ENCODE results near the gene RPS27A. TPM values are rescaled to one million over a fixed set of nuclear protein-coding genes. Genes with fewer than 3 reads are reported as not detected.
"Not testable (repeated sequence)": the region's sequence is repeated elsewhere in the genome, so short reads cannot be mapped to it uniquely, and the experiment has no call there.

RPS27A gene
- total RNA-seq, 1 donor from 2014 or later = 706 TPM

- DNase-seq (ENCODE audit: low spot score) = no peak
Observed at GRCh38 chr2:55236992-55237543, 4.6 kb downstream of the RPS27A start.

DNA sequence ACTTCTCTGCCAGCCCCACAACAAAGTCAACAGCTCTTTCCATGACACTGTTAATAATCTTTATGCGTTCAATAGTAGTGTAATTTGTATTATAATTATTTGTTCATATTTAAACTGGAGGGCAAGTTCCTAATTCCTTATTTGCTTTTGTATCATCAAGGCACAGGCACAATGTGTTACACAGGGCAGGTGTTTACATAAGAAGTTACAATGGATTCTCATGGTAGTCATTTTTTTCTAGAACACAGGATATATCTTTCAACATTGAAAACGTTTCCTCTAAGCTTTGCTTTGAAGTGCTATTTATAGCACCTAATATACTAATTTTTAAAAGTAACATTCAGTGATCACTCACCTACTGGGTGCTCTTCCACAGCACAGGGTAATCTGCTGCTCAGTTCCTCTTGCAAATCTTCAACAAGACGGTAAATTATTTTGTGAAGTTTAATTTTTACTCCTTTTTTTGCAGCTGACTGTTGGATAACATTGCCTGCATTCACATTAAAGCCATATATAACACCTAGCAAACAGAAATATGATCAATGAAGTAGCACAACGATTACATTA is 7.3 kb downstream of the RPS27A start:
- DNase-seq (ENCODE audit: low spot score) = no peak

DNA sequence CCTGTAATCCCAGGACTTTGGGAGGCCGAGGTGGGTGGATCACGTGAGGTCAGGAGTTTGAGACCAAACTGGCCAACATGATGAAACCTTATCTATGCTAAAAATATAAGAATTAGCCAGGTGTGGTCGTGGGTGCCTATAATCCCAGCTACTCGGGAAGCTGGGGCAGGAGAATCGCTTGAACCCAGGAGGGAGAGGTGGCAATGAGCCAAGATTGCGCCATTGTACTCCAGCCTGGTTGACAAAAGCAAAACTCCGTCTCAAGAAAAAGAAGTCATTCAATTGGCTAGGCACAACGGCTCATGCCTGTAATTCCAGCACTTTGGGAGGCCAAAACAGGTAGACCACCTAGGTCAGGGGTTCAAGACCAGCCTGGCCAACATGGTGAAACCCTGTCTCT is 9.1 kb downstream of the RPS27A start:
- DNase-seq (ENCODE audit: low spot score) = not testable (repeated sequence)

GRCh38 chr2:55242617-55243016 is 10.1 kb downstream of the RPS27A start:
- DNase-seq (ENCODE audit: low spot score) = no peak

DNA sequence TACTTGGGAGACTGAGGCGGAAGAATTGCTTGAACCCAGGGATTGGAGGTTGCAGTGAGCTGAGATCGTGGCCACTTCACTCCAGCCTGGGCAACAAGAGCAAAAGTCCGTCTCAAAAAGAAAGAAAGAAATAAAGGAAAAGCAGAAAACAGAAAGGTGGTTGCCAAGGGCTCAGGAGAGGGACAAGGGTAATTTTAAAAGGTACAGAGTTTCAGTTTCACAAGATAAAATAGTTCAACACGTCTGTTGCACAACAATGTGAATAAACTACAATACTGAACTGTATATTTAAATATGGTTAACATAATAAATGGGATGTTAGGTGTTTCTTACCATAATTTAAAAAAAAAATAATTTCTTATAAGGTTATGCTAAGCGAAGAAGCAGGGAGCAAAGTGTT is 12.9 kb downstream of the RPS27A start:
- DNase-seq (ENCODE audit: low spot score) = no peak

DNA sequence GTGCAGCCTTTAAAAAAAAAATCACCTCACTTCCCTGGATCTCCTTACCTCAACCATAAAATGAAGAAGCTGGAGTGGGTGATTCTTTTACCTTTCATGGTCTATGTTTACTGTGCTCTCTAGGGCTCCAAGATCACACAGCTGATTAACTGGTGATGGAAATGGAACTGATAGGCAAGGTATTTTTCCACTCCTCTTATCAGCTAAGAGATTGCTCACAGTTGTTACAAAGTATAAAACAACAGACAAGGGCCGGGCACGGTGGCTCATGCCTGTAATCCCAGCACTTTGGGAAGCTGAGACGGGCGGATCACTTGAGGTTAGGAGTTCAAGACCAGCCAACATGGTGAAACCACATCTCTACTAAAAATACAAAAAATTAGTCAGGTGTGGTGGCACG is 14.5 kb downstream of the RPS27A start:
- DNase-seq (ENCODE audit: low spot score) = no peak

- no peak for DNase-seq (ENCODE audit: low spot score)
Observed at GRCh38 chr2:55252832-55253231, 20.3 kb downstream of the RPS27A start.

DNA sequence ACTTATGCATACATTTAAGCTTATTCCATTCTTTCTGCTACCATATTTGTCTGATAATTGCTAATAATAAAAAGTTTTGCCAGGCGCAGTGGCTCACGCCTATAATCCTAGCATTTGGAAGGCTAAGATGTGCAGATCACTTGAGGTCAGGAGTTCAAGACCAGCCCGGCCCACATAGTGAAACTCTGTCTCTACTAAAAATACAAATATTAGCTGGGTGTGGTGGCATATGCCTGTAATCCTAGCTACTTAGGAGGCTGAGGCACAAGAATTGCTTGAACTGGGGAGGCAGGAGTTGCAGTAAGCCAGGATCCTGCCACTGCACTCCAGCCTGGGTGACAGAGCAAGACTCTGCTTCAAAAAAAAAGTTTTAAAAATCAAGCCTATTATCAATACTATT is 27.1 kb downstream of the RPS27A start:
- DNase-seq (ENCODE audit: low spot score) = not testable (repeated sequence)

GRCh38 chr2:55268288-55268906 is 35.9 kb downstream of the RPS27A start:
- no peak for DNase-seq (ENCODE audit: low spot score)

DNA sequence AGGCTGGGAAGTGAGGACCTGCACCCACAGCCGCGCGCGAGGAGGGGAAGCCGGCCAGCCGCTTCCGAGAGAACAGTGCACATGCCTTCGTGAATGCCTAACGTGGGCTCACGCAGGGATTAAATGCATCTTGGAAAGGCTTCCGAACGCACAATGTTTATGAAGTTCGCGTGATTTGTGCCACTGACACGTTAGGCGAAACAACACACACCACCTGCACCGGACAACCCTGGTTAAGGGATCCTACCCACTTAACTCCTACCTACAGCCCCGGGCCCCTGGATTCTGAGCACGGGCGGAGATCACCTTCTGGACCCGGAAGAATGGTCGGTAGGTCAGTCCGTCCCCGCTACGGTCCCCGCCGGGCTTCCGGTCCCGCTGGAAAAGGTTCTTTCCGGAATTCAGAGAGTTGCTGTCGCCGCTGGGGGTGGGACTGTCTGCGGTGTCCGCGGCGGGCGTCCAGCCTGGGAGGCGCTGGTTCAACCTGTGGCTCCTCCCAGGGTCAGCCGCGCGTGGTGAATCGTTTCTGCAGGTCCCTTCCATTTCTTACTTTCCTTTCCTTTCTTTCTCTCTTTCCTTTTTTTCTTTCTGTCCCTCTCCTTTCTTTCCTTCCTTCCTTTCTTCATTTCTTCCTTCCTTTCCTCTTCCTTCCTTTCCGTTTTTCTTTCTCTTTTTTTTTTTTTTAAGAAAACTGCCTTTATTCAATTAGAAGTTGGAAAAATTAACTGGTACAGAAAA is 36.6 kb downstream of the RPS27A start, which contains the start of gene MTIF2:
MTIF2 (minus strand) TSS at position 325 of the 738 bp plus-strand sequence. CDS start 5,373 bp downstream, outside the sequence.
- peak; percentile 98 for DNase-seq (ENCODE audit: low spot score)

DNA sequence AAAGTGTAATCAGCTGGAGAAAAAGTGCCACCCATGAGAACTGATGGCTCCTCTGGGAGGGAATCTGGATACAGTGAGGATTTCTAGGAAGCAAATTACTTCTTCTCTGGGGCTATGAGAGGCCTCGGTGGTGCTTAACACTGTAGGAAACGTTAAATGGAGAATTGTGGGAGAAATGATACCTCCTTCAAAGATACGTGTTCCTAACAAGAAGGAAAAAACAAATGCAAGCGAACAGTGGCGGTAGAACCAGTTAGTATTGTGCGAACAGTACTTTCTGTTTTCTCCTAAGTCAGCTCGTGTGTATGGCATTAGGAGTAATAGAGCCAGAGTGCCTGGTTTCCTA is 37.1 kb downstream of the RPS27A start:
- DNase-seq (ENCODE audit: low spot score) = no peak

DNA sequence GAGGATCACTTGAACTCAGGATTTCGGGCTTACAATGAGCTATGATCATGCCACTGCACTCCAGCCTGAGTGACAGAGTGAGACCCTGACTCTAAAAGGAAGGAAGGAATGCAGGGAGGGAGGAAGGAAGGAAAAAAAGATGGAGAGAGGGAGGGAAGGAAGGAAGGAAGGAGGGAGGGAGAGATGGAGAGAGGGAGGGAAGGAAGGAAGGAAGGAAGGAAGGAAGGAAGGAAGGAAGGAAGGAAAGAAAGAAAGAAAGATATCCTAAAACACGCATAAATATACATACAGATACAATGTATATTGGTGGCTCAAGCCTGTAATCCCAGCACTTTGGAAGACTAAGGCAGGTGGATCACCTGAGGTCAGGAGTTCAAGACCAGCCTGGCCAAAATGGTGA is 41.9 kb downstream of the RPS27A start:
- not testable (repeated sequence) for DNase-seq (ENCODE audit: low spot score)

DNA sequence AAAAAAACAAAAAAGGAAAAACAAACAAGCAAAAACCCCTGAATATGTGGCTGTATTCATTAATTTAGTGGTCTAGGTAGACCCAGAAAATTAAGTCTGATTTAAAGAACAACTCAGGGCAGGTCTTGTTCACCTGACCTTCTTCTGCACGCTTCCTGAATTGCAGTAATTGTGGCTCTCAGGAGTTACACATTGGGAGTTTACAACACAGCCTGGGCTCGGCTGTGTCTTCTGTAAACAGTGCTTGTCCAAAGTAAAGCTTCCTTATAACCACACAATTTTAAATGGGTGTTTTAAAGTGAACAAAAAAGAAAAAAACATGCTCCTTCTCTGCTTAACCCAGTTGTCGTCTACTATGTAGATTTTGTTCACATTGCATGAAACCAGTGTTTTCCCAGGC is 44.8 kb downstream of the RPS27A start:
- DNase-seq (ENCODE audit: low spot score) = no peak

- DNase-seq (ENCODE audit: low spot score) = not testable (repeated sequence)
Observed at GRCh38 chr2:55279214-55279835, 46.8 kb downstream of the RPS27A start.

DNA sequence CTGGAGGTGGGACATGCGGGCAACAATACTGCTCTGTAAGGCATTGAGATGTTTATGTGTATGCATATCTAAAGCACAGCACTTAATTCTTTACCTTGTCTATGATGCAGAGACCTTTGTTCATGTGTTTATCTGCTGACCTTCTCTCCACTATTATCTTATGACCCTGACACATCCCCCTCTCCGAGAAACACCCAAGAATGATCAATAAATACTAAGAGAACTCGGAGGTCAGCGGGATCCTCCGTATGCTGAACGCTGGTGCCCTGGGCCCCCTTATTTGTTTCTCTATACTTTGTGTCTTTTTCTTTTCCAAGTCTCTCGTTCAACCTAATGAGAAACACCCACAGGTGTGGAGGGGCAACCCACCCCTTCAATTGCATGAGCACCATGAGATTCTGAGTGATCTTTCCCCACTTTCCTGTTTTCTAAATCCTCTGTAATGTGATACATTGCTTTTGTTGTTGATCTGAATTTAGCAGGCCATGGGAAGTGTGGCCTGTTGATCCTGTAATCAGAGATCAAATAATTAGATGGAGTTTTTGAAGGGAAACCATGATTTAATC is 47.5 kb downstream of the RPS27A start:
- DNase-seq (ENCODE audit: low spot score) = not testable (repeated sequence)

DNA sequence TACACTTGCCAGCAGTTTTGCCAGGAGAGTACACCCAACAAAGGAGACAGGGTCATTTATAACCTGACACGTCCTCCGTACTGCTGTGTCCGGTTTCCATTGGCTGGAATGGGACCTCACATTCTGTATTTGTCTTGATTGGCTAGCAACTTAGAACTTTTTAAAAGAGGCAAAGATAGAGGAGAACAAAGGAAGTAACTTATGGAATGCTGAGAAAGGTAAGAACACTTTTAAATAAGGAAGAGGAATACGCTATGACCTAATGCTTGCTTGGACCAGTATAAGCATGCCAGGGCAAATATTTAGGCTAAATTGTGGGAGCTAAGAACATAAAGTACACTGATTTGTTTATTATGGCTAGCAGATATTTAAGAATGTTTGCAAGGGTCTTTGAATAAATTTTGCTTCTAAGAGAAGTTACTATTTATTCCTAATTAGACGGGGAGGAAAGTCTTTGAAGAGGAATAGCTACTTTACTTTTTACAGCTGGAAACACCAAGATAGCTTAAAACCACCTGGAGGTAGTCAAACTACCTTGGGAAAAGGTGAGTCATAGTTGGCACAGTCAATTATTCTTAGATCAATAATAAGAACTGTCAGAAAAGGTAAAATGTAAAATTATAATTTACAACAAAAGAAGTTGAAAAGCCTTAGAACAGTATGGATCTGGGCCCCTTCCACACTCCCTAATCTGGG is 48.5 kb downstream of the RPS27A start:
- not testable (repeated sequence) for DNase-seq (ENCODE audit: low spot score)

DNA sequence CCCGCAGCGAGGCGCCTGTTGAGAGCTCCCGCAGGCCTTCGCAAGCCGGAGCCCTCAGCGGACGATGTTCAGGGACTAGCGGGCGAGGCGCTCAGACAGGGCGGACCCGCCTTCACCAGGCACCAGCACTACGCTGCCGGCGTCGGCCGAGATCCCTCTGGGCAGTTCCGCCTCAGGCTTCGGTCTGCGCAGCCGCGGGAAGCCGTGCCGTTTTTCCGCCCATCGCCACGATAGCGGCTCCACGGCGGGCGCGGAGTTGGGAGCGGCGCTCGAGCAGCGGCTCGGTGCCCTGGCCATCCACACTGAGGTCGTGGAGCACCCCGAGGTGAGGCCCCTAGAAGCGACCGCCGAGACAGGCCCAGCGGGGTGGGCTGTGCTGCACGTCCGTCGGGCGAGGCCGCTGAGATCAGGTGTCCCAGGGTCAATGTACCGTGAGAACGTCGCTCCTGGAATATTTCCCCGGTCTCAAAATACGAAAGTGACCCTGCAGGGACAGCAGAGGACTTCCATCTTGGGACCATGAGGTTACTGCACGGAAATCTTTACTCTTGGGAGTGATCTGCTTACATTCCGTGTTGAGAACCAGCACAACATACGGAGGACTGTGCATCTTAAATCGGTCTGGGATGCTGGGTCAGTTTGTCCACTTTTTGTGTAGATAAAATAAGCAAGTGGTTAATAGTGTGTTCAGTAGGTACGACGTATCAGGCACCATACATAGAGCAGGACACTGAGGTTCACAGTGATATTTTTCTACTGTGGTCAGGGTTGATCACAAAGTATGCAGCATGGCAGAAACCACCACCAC is 49.8 kb downstream of the RPS27A start:
- DNase-seq (ENCODE audit: low spot score) = peak; percentile 97

DNA sequence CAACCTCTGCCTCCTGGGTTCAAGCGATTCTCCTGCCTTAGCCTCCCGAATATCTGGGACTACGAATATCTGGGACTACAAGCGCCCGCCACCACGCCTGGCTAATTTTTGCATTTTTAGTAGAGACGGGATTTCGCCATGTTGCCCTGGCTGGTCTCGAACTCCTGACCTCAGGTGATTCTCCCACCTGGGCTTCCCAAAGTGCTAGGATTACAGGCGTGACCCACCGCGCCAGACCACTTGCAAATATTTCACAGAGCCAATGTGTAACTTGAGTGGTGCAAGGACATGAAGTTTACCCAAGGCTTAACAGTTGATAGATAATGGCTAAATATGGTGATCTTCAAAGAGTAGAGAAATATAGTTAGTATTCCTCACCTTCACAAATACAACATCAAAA is 50.6 kb downstream of the RPS27A start:
- no peak for DNase-seq (ENCODE audit: low spot score)

Measured in mesenteric fat pad (tissue), 1 donor.